Adipose tissue (tissue), 3 donors: ENCODE measurements around the gene ADORA1. TPM values are rescaled to one million over a fixed set of nuclear protein-coding genes. Genes with fewer than 3 reads are reported as not detected.

ENCODE experiments used
- H3K27ac ChIP-seq: one replicate; pipeline ENCODE4 v1.5.1; 2013; ENCODE audit warnings: low read depth, low read length
- WGBS, 3 donors: extraction: QIAGEN DNeasy Blood & Tissue Kit; methylation state at CpG; one replicate each; pipeline ENCODE4 v1.1.7; 2013; 5-methylcytosine and 5-hydroxymethylcytosine counted together
- polyA plus RNA-seq, 3 donors: library from polyadenylated mRNA; stranded (reverse); fragments of 200-250 nt; gene quantifications; one replicate each; pipeline ENCODE4 v1.2.3, GENCODE V29; 2013
- donor health status: healthy with polysubstance abuse.
- donor health status: Bipolar disorder and iron deficiency.
- donor health status: healthy.

ADORA1 gene
- polyA plus RNA-seq, 3 donors: 3.8 to 10.1 (median 9.8) TPM

DNA sequence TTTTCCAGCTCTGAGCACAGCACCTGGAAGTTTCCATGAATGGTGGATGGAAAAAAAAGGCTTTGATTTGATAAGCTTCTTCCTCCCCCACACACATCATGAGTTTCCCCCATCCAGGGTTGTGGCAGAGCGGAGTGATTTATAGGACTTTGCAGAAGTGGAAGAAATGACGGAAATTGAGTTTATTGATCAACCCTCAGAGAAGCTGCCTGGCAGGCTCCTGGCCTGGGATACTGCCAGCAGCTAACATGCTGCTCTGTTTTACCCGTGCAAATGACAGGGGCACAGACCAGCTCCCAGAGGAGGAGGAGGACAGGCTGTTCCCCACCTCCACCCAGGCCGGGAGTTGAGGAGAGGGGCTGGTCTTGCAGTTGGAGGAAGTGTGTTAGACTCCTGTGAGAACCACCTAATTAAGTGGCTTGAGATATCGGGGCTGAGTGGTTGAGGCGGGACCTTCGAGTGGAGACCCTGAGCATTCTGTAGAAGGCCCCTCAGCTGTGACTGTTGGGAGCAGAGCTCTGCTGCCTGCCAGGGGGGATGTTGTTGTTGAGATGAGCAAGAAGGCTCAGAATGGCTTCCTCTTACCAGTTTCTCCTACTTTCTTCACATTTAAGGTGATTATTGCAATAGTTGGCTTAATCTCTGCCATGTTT is 21.8 kb downstream of the ADORA1 start:
- H3K27ac ChIP-seq: no peak overlapping the region
- 43 to 71% (median 68%) methylated on average over 7 of the region's 7 CpGs for WGBS, 3 donors

DNA sequence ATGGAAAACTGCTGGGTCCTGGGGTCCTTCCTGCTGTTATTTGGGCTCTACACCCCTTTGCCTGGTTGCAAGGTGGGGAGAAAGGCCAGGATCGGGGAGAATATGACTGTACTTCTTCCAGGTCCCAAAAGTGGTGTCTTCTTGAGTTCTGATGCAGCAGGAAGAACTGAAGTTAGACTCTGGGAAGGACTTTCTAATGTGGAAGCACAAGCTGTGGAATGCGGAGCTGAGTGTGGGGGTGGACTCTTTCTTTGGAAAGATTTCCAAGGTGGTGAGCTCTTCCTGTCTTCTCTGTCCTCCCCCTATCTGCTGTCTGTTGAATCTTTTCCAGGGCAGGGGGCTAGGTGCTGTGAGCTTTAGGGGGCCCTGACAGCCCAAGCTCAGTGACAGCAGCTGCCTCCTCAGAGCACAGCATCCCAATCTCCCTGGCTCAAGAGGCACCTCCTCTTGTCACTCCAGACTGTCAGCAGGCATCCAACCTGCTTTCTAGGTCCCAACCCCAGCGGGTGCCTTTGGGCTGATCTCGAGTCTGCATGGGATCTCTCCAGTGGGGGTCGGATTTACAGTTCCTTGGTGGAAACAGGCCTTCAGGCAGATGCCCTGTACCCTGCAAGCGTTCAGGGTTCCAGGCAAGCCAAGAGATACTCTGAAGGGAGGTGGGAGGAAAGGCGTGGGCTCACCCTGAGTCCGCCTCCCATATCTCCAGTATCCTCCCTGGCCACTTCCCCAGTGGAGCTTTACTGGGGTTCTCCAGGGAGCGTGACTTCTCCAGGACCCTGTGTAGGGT is 23.2 kb downstream of the ADORA1 start:
- no peak overlapping the region for H3K27ac ChIP-seq
- WGBS, 3 donors: 67 to 83% (median 68%) methylated on average over 9 of the region's 9 CpGs

DNA sequence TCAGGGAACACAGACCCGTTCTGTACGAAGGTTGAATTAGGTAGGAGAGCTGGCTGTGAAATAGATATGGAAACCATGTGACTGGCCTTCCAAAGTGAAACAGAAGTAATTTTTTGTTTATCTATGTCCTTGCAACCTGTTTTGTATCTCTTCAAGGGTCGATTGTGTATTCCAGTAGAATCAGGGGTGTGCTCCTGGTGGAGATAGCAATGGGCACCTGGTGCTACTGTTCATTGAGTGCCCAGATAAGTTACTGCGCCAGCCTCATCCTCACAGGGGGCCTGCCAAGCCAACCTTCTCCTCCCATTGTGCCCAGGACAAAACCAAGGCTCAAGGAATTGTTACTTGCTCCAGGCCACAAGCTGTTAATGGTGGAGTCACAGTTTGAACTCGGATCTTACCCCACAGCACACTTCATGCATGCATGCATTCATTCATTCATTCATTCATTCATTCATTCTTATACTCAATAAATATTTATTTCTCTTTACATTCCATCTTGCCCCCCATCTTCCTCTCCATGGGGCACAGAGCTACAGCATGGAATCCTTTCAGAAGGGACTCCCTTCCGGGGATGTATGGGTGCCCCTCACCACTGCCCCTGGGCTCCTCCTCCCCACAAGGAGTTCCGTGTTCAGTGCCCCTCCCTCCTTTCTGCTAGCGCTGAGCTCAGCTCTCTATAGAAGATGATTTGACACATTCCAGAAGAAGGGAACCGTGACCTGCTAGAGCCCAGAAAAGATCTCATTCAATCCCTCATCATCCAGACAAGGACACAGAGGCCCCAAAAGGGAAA is 24.0 kb downstream of the ADORA1 start:
- 52 to 78% (median 76%) methylated on average over 9 of the region's 9 CpGs for WGBS, 3 donors
- no peak overlapping the region for H3K27ac ChIP-seq

DNA sequence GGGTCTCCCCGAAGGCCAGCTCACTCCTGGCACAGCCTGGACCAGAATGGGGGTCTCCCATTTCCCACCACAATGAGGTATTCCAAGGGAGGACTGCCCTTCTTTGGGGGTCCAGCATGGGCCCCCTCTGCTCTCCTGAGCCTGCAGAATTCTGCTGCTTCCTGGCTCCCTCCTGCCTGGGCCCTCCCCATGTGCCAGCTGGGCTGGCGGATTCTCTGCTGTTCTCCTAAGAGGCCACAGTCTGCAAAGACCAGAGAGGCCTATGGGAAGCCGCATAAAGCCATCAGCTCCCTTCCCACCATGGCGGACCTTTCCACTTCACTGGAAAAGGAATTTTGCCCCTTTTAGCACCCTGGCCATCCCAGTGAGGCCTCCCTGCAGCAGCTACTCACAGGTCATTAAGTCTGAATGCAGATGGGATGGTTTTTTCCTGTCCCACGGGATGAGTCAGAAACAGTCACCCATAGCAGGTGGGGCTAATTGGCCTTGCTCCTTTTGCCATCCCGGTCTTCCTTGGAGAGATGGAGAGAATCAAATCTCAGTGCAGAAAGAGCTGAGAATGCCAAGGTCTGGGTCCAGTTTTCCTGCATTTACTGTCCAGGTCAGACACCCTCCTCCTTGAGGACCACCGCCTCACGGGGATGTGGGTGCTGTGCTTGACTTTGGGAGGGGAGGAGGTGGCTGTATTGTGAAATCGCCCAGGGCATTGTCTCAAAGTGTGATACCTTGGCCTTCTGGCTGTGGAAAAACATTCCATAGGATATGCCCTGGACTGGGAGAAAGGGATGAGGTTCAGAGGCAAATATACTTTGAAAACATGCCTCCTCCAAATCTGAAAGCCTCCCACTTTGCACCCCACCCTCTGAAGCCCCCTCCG is 24.9 kb downstream of the ADORA1 start:
- WGBS, 3 donors: 74 to 86% (median 83%) methylated on average over 9 to 10 of the region's 10 CpGs
- H3K27ac ChIP-seq: no peak overlapping the region

DNA sequence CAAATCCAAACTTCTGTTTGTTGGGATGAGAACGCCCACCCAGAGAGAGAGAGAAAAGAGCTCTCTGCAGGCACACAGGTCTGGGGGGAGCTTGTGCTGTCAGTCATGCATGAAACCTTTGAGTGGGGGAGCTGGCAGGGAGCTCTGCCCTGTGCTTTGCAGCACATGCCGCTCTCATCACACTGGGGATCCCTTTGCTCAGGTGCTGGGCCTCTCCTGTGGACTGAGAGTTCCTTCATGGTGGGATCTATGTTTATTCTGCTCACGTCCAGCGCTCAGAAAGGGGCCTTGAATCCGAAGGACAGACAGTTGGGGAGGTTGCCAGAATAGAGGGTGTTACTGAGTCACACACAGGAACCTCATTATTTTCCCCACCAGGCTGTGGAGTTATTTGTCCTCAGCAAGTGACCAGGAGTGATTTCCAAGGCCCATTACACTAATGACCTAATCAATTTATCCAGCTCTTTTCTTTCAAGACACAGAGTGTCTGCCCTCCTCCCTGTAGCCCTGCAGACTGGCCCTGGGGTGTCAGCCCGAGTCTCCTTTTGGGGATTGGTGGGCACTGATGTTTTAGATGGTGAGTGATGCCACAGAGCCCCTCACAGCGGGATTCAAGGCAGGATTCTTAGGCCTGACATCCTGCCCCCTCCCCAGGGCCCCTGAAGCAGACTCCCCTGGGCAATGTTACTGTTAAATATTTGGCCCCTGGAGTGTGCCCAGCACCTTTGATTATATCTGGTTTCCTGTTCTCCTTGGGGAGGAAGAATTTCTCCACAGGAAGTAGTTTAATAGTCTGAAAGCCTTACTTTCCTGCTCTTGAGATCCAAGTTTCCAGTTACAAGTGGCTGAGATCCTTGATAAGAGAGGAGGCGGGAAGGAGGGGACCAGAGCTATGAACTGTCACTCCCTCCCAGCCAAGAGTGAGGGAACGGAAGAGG is 25.8 kb downstream of the ADORA1 start:
- 73 to 77% (median 76%) methylated on average over 9 of the region's 9 CpGs for WGBS, 3 donors
- no peak overlapping the region for H3K27ac ChIP-seq

DNA sequence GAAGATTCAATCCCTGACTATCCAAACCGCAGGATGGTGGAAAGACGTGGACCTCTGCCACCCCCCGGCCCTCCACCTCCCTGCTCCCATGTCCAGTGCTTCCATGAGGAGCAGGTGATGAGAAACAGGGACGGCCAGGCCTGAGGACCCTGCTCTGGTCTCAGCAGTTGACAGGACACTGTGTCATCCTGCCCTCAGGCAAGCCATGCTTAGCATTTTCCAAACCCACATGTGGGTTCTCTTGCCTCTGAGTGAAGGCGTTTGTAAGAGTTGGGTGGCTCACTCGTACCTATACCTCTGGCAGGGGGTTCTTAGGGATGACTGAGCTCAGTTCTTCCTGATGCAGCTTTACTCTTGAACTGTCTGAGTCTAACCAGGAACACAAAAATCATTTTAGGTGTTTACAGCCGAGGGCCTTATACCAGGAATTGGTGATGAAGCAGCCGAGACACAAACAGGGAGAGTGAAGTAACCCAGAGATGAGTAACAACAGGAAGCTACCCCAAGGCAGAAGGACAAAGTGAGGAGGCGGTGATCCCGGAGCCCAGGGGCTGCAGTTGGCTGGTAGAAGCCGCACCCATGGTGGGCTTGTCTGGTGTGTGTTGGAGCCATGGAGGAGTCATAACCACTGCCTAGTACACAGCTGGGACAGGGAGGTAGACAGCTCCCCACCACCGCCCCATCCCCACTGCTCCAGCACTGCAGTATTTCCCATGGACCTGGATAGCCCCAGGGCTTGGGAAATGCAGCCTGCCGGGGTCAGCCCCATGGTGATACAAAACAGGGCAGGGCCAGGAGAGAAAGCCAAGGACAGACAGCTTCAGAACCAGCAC is 26.7 kb downstream of the ADORA1 start:
- WGBS, 3 donors: 74 to 80% (median 76%) methylated on average over 13 of the region's 13 CpGs
- no peak overlapping the region for H3K27ac ChIP-seq

DNA sequence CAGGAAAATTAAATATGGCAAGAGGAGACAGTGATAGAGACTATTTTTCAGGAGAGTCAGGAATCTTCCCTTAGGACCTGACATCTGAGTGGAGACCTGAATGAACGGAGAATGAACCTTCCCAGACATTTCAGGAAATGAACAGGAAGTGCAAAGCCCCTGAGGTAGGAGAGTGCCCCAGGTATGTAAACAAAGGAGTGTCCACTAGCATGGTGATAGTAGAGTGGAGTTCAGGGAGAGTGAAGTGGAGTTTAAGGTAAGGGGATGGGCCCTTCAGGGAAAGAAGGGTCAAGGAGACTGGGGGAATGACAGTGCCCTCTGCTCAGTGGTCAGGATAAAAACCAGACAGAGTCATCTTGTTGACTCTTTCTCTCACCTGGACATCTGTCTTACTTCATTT is 28.8 kb downstream of the ADORA1 start:
- 67 to 81% (median 77%) methylated on average over 1 of the region's 1 CpG for WGBS, 3 donors
- H3K27ac ChIP-seq: no peak overlapping the region

DNA sequence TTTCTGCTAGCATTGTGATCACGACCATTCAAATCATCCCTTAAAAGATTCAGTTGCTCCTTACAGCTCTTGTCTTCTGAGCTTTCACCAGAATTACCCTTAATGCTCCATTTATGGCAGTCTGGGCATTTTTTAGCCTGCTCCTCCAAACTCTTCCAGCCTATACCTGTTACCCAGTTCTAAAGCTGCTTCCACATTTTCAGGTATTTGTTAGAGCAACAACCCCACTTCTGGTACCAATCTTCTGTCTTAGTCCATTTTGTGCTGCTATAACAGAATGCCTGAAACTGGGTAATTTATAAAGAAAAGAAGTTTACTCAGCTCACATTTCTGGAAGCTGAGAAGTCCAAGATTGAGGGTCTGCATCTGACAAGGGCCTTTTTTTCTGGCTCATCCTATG is 30.9 kb downstream of the ADORA1 start:
- H3K27ac ChIP-seq: no peak overlapping the region
- 81 to 88% (median 82%) methylated on average over 1 of the region's 1 CpG for WGBS, 3 donors

DNA sequence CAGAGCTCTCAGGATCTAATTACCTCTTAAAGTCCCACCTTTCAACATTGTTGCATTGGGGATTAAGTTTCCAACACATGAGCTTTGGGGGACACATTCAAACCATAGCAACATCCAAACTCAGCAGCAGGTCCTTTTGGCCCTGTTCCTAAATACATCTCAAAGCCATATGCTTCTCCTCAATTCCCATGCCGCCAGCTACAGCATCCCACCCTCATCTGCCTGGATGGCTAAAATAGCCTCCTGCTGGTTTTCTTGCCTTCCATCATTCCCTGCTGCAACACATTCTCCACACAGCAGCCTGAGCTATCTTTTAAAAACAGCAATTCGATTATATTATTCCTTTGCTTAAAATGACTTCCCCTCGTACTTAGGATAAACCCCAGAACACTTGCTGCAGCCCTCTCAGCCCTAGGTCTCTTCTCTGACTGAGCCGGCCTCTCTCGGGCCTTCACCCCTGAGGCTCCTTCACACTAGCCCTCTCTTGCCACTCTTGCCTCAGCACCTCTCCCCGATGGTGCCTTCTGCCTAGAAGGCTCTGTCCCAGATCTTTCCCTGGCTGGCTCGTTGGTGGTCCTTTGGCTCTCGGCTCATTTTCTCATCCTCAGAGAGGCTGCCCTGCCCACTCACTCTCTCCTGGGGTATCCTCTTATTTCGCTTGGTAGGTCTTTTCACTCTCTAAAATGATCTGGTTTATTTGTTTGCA is 31.6 kb downstream of the ADORA1 start:
- 84 to 86% (median 85%) methylated on average over 9 of the region's 9 CpGs for WGBS, 3 donors
- no peak overlapping the region for H3K27ac ChIP-seq

DNA sequence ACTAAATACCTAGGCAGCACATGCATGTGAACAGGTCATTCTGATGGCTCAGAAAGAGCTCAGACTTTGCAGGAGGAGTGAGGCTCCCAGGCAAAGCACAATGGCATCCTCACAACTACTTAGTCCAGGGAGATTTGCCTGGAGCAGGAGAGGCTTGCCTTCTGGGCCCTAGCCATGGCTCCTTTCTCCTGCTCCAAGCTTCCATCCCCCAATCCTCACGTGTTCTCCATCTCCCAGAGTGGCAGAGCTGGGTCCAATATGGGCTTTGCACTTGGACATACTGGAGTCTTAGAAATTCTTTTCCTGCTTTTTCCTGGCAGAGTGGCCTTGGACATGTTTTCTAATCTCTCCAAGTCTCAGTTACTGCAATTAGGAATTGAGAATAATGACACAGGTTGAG is 32.3 kb downstream of the ADORA1 start:
- 67 to 83% (median 78%) methylated on average over 1 of the region's 1 CpG for WGBS, 3 donors
- no peak overlapping the region for H3K27ac ChIP-seq

DNA sequence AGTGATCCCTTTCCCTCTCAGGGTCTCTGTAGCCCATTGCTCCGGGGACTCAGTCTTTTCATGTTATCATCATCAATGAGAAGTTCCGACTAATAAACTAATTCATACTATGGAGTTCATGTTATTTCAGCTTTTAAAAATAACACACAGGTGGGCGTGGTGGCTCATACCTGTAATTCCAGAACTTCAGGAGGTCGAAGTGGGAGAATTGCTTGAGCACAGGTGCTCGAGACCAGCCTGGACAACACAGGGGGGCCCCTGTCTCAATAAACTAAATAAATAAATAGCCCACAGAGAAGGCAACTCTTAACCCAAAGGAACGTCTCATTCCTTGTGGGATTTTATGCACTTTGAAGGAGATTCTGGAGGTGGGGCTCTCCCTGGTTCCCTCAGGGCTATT is 33.6 kb downstream of the ADORA1 start:
- WGBS, 3 donors: 48 to 85% (median 81%) methylated on average over 6 of the region's 6 CpGs
- no peak overlapping the region for H3K27ac ChIP-seq

DNA sequence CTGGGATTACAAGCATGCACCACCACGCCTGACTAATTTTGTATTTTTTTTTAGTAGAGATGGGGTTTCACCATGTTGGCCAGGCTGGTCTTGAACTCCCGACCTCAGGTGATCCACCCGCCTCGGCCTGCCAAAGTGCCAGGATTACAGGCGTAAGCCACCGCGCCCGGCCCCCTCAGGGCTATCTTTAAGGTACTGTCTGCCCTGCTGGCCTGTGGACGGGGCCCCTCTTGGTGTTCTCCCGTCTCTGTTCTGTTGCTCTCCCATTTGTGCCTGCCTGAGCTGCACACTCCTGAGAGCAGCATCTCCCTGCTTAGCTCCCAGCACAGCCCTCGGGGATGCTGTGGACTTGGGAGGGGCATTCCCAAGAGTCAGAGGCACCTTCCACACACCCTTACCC is 34.2 kb downstream of the ADORA1 start:
- no peak overlapping the region for H3K27ac ChIP-seq
- 87 to 90% (median 90%) methylated on average over 11 of the region's 11 CpGs for WGBS, 3 donors

DNA sequence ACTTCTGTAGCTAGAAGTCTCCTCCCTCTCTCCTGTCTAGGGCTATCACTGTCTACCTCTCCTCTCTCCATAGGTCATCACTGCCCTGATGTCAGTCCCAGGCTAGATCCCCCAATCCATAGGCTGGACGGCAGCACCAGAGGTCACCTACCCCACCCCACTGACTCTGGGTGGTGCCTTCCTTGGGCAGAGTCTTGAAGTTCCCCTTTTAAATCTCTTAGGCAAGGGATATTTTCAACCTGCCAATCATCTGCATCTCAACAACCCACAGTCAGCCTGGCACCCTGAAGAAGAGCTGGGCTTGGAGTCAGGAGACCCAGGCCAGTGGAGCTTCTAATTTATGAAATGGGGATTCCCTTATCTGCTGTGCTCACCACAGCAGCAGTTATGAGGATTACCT is 34.9 kb downstream of the ADORA1 start:
- WGBS, 3 donors: 41 to 77% (median 44%) methylated on average over 1 of the region's 1 CpG

DNA sequence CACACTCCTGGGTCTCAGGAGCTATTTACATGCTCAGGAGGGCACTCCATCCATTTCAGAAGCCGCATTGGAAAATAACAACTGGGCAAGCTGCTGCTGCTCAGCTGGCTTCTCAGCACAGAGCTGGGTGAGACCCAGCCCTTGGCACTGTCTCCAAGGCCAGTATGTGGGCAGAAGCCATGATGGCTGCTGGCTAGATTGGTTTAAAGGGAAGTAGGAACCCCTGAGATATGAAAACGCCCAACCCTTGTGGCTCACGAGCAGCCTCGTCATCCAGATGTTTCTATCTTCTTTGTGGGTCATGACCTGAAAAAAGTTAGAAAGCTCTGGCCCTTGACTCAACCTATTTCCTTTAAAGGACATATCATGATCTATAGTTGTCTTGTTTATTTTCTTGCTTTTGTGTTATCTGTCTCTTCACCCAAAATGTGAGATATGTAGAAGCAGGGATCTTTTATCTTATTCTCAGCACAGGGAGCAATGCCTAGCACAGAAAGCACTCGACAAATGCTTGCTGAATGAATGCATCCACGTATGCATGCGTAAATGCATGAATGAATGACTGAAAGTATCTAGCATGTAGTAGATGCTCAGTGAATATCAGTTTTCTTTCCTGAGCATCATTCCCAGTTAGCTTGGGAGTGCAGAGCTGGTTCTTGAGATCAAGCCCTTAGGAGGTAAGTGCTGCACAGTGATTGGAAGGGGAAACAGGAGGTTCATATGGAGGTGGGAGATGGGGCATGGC is 36.5 kb downstream of the ADORA1 start:
- WGBS, 3 donors: 62 to 73% (median 69%) methylated on average over 7 of the region's 7 CpGs
- no peak overlapping the region for H3K27ac ChIP-seq

More for the DNA sequence above, 34.9 kb downstream of the ADORA1 start:
- no peak overlapping the region for H3K27ac ChIP-seq

DNA sequence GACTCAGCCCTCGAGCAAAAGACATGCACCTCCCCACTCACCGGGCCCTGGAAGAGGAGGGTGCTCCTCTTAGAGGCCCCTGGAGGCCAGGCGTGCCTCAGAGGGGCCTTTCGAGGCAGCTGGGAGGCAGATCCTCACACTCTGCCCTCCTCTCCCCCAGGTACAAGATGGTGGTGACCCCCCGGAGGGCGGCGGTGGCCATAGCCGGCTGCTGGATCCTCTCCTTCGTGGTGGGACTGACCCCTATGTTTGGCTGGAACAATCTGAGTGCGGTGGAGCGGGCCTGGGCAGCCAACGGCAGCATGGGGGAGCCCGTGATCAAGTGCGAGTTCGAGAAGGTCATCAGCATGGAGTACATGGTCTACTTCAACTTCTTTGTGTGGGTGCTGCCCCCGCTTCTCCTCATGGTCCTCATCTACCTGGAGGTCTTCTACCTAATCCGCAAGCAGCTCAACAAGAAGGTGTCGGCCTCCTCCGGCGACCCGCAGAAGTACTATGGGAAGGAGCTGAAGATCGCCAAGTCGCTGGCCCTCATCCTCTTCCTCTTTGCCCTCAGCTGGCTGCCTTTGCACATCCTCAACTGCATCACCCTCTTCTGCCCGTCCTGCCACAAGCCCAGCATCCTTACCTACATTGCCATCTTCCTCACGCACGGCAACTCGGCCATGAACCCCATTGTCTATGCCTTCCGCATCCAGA is 37.7 kb downstream of the ADORA1 start:
- H3K27ac ChIP-seq: no peak overlapping the region
- 90 to 92% (median 91%) methylated on average over 28 of the region's 28 CpGs for WGBS, 3 donors
